Naive thymus-derived CD8-positive, alpha-beta T cell (primary cell): ENCODE data around the gene NUP133. TPM values are rescaled to one million over a fixed set of nuclear protein-coding genes. Genes with fewer than 3 reads are reported as not detected.
"Not testable (repeated sequence)": the region's sequence is repeated elsewhere in the genome, so short reads cannot be mapped to it uniquely, and the experiment has no call there.

Experiments
- ATAC-seq, 2 donors: fragments of 150-1000 bp; cut with Tn5 transposase in 1 of 2; sonication (Bioruptor Pico), chemical (Tn5 transposase) in 1 of 2; 1 replicate in 1 of 2; 2 replicates in 1 of 2; pipeline ENCODE4 v1.10.0; 2021; ENCODE audit warnings: mild to moderate bottlenecking in 2 of 2, moderate library complexity in 2 of 2
- POLR2A ChIA-PET: fragments of 350-600 bp; sonication (Branson Sonifier 250); formaldehyde crosslinking; loops from one replicate; lab custom pipeline; 2021; ENCODE audit warnings: antibody characterized with exemption; lab: Charles Lee
- DNase-seq, 10 donors: peaks; one replicate each; pipeline versions ENCODE4 v3.0.0 to v3.0.0-alpha.2; 2020 to 2022
- H3K27ac Mint-ChIP-seq, 10 donors: one replicate each; pipeline ENCODE4 v1.8.0; 2020 to 2022; ENCODE audit warnings: mild to moderate bottlenecking in 10 of 10, mixed read lengths in 10 of 10, moderate library complexity in 4 of 10, inconsistent platforms in 1 of 10
- H3K27me3 Mint-ChIP-seq, 5 donors: one replicate each; pipeline ENCODE4 v1.8.0; 2021 to 2022; ENCODE audit warnings: mixed read lengths in 5 of 5
- H3K36me3 Mint-ChIP-seq, 3 donors: one replicate each; pipeline ENCODE4 v1.8.0; 2020 to 2022; ENCODE audit warnings: mixed read lengths in 3 of 3, mild to moderate bottlenecking in 2 of 3, inconsistent platforms in 1 of 3
- H3K4me1 Mint-ChIP-seq, 4 donors: one replicate each; pipeline ENCODE4 v1.8.0; 2021 to 2022; ENCODE audit warnings: mixed read lengths in 4 of 4
- H3K4me3 Mint-ChIP-seq, 10 donors: one replicate each; pipeline ENCODE4 v1.8.0; 2020 to 2022; ENCODE audit warnings: mild to moderate bottlenecking in 10 of 10, mixed read lengths in 10 of 10, moderate library complexity in 6 of 10, inconsistent platforms in 1 of 10
- H3K9me3 Mint-ChIP-seq, 9 donors: one replicate each; pipeline ENCODE4 v1.8.0; 2020 to 2022; ENCODE audit warnings: mixed read lengths in 9 of 9, mild to moderate bottlenecking in 3 of 9, inconsistent platforms in 1 of 9, moderate library complexity in 1 of 9
- polyA plus RNA-seq, 3 donors: library from polyadenylated mRNA; unstranded; fragments of 300-500 nt; fragmentation: Illumina TruSeq; gene quantifications; one replicate each; pipeline ENCODE4 v1.2.3, GENCODE V29; 2021
- total RNA-seq, 8 experiments: library from RNA in 2 of 8; stranded (reverse) in 2 of 8; gene quantifications; one replicate each; pipeline ENCODE4 v1.2.3 and lab custom pipeline; 2021 to 2026

Gene NUP133
- total and polyA plus RNA-seq, 5 experiments from 2014 or later = 14.5 to 46.2 (median 17.7) TPM

DNA sequence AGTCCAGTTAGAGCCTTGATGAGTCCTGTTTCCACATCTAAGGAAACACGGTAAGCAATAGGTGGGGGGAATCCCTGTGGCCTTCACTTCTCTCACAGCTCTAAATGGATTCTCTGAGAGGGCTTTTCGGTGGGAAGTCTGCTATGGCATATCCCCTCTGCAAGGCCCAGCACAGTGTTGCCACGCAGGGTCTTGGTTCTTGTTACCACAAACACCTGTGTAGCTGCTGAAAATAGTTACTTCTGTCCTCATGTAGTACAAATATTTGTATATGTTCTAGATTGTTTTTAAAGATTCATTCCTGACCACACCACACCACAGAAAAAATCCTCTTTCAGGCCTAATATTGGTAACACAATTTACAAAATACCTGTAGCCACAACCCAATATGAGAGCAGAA, 79.9 kb downstream of the NUP133 start:
- H3K27ac Mint-ChIP-seq = no peak overlapping the region
- POLR2A ChIA-PET = no interaction called here

GRCh38 chr1:229427572-229427971, 80.6 kb downstream of the NUP133 start:
- no peak overlapping the region for H3K4me3 Mint-ChIP-seq
- H3K27me3 Mint-ChIP-seq = peaks cover 34 to 79% (median 57%) of the 10 kb centered on the region in 5 donors
- peaks cover 5 to 19% (median 17%) of the 10 kb centered on the region in 4 donors for H3K4me1 Mint-ChIP-seq
- peaks cover 0 to 21% (median 9%) of the 10 kb centered on the region in 9 donors for H3K9me3 Mint-ChIP-seq
- H3K27ac Mint-ChIP-seq = peak overlapping the region in 1 of 10 donors; percentile 57
- POLR2A ChIA-PET = no interaction called here
- H3K36me3 Mint-ChIP-seq = peaks cover 4 to 11% (median 5%) of the 10 kb centered on the region in 3 donors
- no peak for ATAC-seq
- no peak for DNase-seq

More for the DNA sequence above, 79.9 kb downstream of the NUP133 start:
- DNase-seq (no peak), ATAC-seq (no peak)
- Mint-ChIP-seq H3K4me3 (no peak overlapping the region), H3K9me3 (peaks cover 0 to 17% (median 8%) of the 10 kb centered on the region in 9 donors), H3K36me3 (peaks cover 4 to 6% (median 5%) of the 10 kb centered on the region in 3 donors), H3K27me3 (peaks cover 33 to 81% (median 59%) of the 10 kb centered on the region in 5 donors), H3K4me1 (peaks cover 5 to 24% (median 19%) of the 10 kb centered on the region in 4 donors)

GRCh38 chr1:229425564-229426159, 82.5 kb downstream of the NUP133 start:
- Mint-ChIP-seq H3K27ac (no peak overlapping the region), H3K27me3 (peaks cover 27 to 67% (median 45%) of the 10 kb centered on the region in 5 donors), H3K36me3 (peaks cover 4 to 5% (median 5%) of the 10 kb centered on the region in 3 donors), H3K4me3 (no peak overlapping the region), H3K9me3 (peaks cover 0 to 21% (median 11%) of the 10 kb centered on the region in 9 donors), H3K4me1 (peaks cover 0 to 3% (median 1%) of the 10 kb centered on the region in 4 donors)
- DNase-seq (no peak), ATAC-seq (no peak)
- POLR2A ChIA-PET = no interaction called here

DNA sequence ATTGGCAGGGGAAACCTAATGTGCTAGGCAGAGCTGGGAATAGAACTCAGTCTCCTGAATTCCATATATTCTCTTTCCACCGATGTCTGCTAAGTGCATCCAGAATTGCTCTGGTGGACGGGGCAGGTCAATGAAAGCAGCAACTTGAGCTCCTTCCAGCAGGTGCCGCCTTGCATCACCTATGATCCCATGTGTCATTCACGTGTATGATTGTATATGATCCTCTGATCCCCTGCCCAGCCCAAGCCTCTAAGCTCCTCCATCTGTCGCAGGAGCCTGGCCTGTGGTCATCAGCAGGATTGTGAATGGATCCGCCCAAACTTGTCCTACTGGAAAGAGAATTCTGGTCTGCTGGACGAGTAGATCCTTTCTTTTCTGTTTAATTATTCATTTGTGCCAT, 87.4 kb downstream of the NUP133 start:
- POLR2A ChIA-PET = interaction anchor here (0.5 kb wide), 1 partner anchor 14 kb away, joined by 3 read pairs; no protein-coding TSS in a partner anchor
- H3K4me1 Mint-ChIP-seq = no peaks in the 10 kb centered on the region

GRCh38 chr1:229420224-229420623, 87.9 kb downstream of the NUP133 start:
- H3K27ac Mint-ChIP-seq = no peak overlapping the region
- peaks cover 2 to 5% (median 4%) of the 10 kb centered on the region in 3 donors for H3K36me3 Mint-ChIP-seq
- H3K4me1 Mint-ChIP-seq = no peaks in the 10 kb centered on the region
- ATAC-seq (no peak), DNase-seq (no peak)
- H3K9me3 Mint-ChIP-seq = peaks cover 0 to 21% (median 11%) of the 10 kb centered on the region in 9 donors
- POLR2A ChIA-PET = interaction anchor here (0.5 kb wide), 1 partner anchor 15 kb away, joined by 3 read pairs; no protein-coding TSS in a partner anchor
- peaks cover 10 to 30% (median 17%) of the 10 kb centered on the region in 5 donors for H3K27me3 Mint-ChIP-seq
- H3K4me3 Mint-ChIP-seq = no peak overlapping the region

More for the DNA sequence above, 87.4 kb downstream of the NUP133 start:
- no peak for DNase-seq
- H3K36me3 Mint-ChIP-seq = peaks cover 2 to 5% (median 4%) of the 10 kb centered on the region in 3 donors
- no peak overlapping the region for H3K4me3 Mint-ChIP-seq
- no peak for ATAC-seq
- H3K27me3 Mint-ChIP-seq = peaks cover 15 to 34% (median 19%) of the 10 kb centered on the region in 5 donors
- peaks cover 0 to 21% (median 11%) of the 10 kb centered on the region in 9 donors for H3K9me3 Mint-ChIP-seq
- H3K27ac Mint-ChIP-seq = no peak overlapping the region

- ATAC-seq, H3K36me3 Mint-ChIP-seq, H3K4me3 Mint-ChIP-seq, H3K27ac Mint-ChIP-seq, POLR2A ChIA-PET, H3K9me3 Mint-ChIP-seq, H3K4me1 Mint-ChIP-seq, DNase-seq: not testable (repeated sequence)
- peaks cover 0 to 19% (median 17%) of the 10 kb centered on the region in 5 donors for H3K27me3 Mint-ChIP-seq
Observed at GRCh38 chr1:229418586-229418985, 89.6 kb downstream of the NUP133 start.

GRCh38 chr1:229412810-229413209, 95.3 kb downstream of the NUP133 start:
- DNase-seq, POLR2A ChIA-PET, H3K36me3 Mint-ChIP-seq, H3K4me3 Mint-ChIP-seq, H3K27ac Mint-ChIP-seq, H3K9me3 Mint-ChIP-seq, ATAC-seq: not testable (repeated sequence)
- peaks cover 8 to 16% (median 10%) of the 10 kb centered on the region in 4 donors for H3K4me1 Mint-ChIP-seq
- H3K27me3 Mint-ChIP-seq = peaks cover 24 to 44% (median 29%) of the 10 kb centered on the region in 5 donors

- ATAC-seq (no peak), DNase-seq (no peak)
- Mint-ChIP-seq H3K27ac (no peak overlapping the region), H3K36me3 (no peaks in the 10 kb centered on the region), H3K27me3 (peaks cover 24 to 48% (median 36%) of the 10 kb centered on the region in 5 donors), H3K4me1 (peaks cover 9 to 23% (median 16%) of the 10 kb centered on the region in 4 donors), H3K9me3 (no peaks in the 10 kb centered on the region), H3K4me3 (no peak overlapping the region)
- POLR2A ChIA-PET = no interaction called here
Observed at GRCh38 chr1:229412056-229412455, 96.1 kb downstream of the NUP133 start.

DNA sequence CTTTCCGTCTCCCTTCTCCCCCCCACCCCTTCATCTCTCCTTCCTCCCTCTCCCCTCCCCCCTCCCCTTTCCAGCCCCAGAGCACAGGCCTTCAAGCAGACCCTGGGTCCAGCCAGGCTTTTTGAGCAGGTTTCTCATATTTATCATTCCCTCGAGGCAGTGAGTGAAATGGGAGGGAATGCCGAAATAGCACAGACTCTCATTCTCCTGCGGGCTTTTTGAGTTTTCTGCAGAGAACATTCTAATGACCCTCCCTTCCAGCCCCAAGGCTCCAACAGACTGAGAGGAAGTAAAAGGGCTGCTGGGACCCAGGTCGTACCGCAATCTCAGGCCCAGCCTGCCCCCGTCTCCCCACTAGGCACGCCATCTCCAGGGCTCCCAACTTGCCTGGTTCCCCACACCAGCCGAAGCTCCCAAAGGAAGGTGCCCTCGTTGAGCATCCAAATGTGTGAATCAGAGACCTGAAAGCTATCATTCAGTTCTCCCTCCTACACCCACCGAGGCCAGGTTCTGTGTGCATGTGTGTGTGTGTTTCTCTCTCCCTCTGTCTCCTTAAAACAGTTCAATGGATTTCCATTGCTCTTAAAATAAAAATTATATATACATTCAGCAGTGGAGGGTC, 96.6 kb downstream of the NUP133 start:
- Mint-ChIP-seq H3K4me3 (no peak overlapping the region), H3K9me3 (no peaks in the 10 kb centered on the region), H3K27me3 (peaks cover 28 to 53% (median 42%) of the 10 kb centered on the region in 5 donors), H3K27ac (no peak overlapping the region), H3K36me3 (no peaks in the 10 kb centered on the region), H3K4me1 (peaks cover 11 to 25% (median 21%) of the 10 kb centered on the region in 4 donors)
- no peak for ATAC-seq
- no peak for DNase-seq
- POLR2A ChIA-PET = interaction anchor here (0.9 kb wide), 1 partner anchor 68 kb away, joined by 3 read pairs; the partner anchor contains the start of gene CCSAP

DNA sequence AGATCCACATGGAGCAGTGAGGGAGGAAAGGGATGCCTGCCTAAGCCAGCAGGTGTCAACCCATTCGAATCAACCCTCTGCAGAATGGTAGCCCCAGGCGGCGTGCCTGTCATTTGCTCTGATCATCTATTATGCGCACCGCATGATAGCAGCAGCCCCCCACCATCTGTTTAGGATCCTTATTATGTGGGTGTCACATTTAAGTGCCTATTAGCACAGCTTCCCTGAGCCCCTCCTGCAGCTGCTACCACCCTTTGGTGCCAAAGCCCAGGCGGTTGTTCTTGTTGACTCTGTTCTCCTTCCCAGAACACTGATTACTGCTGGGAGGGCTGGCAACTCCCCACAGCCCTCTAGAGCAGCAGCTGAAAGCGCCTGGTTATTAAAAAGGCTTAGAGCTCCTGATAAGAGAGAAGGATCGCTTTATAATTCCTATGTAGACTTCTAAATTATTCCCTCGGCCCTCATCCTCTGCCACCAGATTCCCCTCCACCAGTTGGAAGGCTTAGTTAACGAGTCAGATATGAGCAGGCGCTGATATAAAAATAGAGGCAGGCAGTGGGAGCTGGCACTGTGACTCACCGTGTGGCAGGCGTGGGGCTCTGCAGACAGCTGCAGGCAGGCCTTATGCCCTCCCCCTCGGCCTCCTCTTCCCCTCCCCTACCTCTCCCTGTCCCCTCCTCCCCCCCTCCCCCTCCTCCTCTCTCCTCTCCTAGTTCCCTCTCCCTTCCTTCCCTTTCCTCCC, 97.3 kb downstream of the NUP133 start:
- Mint-ChIP-seq H3K9me3 (no peaks in the 10 kb centered on the region), H3K36me3 (no peaks in the 10 kb centered on the region), H3K27me3 (peaks cover 28 to 54% (median 47%) of the 10 kb centered on the region in 5 donors), H3K27ac (peak overlapping the region in 1 of 10 donors; percentile 68), H3K4me3 (peak overlapping the region in 5 of 10 donors; percentile 1 to 62 (median 25)), H3K4me1 (peaks cover 11 to 25% (median 22%) of the 10 kb centered on the region in 4 donors)
- ATAC-seq (peak in 1 of 2 donors; percentile 34), DNase-seq (no peak)
- POLR2A ChIA-PET = interaction anchor here (0.9 to 1.2 kb wide), 2 partner anchors 68 kb away, joined by 3 to 4 read pairs; partner anchors contain the start of gene CCSAP

GRCh38 chr1:229410370-229410691, 97.8 kb downstream of the NUP133 start:
- DNase-seq (no peak), ATAC-seq (peak; percentile 27 to 51)
- peaks cover 11 to 25% (median 22%) of the 10 kb centered on the region in 4 donors for H3K4me1 Mint-ChIP-seq
- no peaks in the 10 kb centered on the region for H3K36me3 Mint-ChIP-seq
- POLR2A ChIA-PET = interaction anchor here (1.2 kb wide), 1 partner anchor 67 kb away, joined by 4 read pairs; the partner anchor contains the start of gene CCSAP
- peaks cover 33 to 59% (median 52%) of the 10 kb centered on the region in 5 donors for H3K27me3 Mint-ChIP-seq
- H3K27ac Mint-ChIP-seq = peak overlapping the region in 1 of 10 donors; percentile 68
- H3K4me3 Mint-ChIP-seq = peak overlapping the region in 7 of 10 donors; percentile 10 to 62 (median 29)
- no peaks in the 10 kb centered on the region for H3K9me3 Mint-ChIP-seq
